Muscle of back (tissue), 13 donors: Measurements from ENCODE around the gene PRIM1. TPM values are rescaled to one million over a fixed set of nuclear protein-coding genes. Genes with fewer than 3 reads are reported as not detected.
"Not testable (repeated sequence)": the region's sequence is repeated elsewhere in the genome, so short reads cannot be mapped to it uniquely, and the experiment has no call there.

Source experiments
- DNase-seq, 3 donors: peaks; one replicate each; pipeline versions ENCODE4 v3.0.0 to v3.0.0-alpha.2; 2013
- long read RNA-seq, 9 donors: transcript quantifications; one replicate each; lab custom pipeline, GENCODE V29; 2026
- polyA plus RNA-seq, 10 donors: library from polyadenylated mRNA; unstranded; fragments of 120-200 nt; gene quantifications; one replicate each; pipeline ENCODE4 v1.2.1, GENCODE V29; 2013; ENCODE audit not compliant: insufficient read length in 10 of 10

The PRIM1 gene
- 10 to 100 TPM in 9 of 10 donors, 1 to 10 TPM in 1; 9.0 to 15.2 (median 11.6) TPM for polyA plus RNA-seq
- long read RNA-seq, donor 1, partial matches to known transcripts: 0 of 3 reads
- long read RNA-seq, donor 1, other reads (novel, unspliced or antisense): 0 of 3 reads
- long read RNA-seq, donor 2, partial matches to known transcripts: 0 of 1 reads
- long read RNA-seq, donor 2, other reads (novel, unspliced or antisense): 0 of 1 reads
- long read RNA-seq, donor 3: 0 reads
- long read RNA-seq, donor 4, partial matches to known transcripts: 0 of 1 reads
- long read RNA-seq, donor 4, other reads (novel, unspliced or antisense): 0 of 1 reads
- long read RNA-seq, donor 5, partial matches to known transcripts: 0 of 1 reads
- long read RNA-seq, donor 5, other reads (novel, unspliced or antisense): 0 of 1 reads
- long read RNA-seq, donor 6, partial matches to known transcripts: 0 of 1 reads
- long read RNA-seq, donor 6, other reads (novel, unspliced or antisense): 0 of 1 reads
- long read RNA-seq, donor 7, partial matches to known transcripts: 0 of 2 reads
- long read RNA-seq, donor 7, other reads (novel, unspliced or antisense): 0 of 2 reads
- long read RNA-seq, donor 8, partial matches to known transcripts: 0 of 4 reads
- long read RNA-seq, donor 8, other reads (novel, unspliced or antisense): 0 of 4 reads
- long read RNA-seq, donor 9: 0 reads

GRCh38 chr12:56751712-56752598 is at the start of gene PRIM1:
PRIM1 (minus strand) TSS chr12:56752323; CDS start chr12:56752298, 25 bp downstream.
- DNase-seq: peak; percentile 77 to 94 (median 85)

- DNase-seq: no peak
These were observed 48.1 kb upstream of the PRIM1 start for GRCh38 chr12:56800221-56800620.

GRCh38 chr12:56799345-56799744 is 47.2 kb upstream of the PRIM1 start:
- not testable (repeated sequence) for DNase-seq

- not testable (repeated sequence) for DNase-seq
These were observed 43.7 kb upstream of the PRIM1 start for GRCh38 chr12:56795791-56796190.

GRCh38 chr12:56795046-56795562 is 43.0 kb upstream of the PRIM1 start:
- not testable (repeated sequence) for DNase-seq

- not testable (repeated sequence) for DNase-seq
These were observed 41.0 kb upstream of the PRIM1 start for GRCh38 chr12:56793124-56793523.

GRCh38 chr12:56792678-56793077 is 40.6 kb upstream of the PRIM1 start:
- no peak for DNase-seq

- DNase-seq: not testable (repeated sequence)
These were observed 37.3 kb upstream of the PRIM1 start for GRCh38 chr12:56789429-56789828.

- DNase-seq: no peak
These were observed 35.4 kb upstream of the PRIM1 start for GRCh38 chr12:56787498-56787897.

- no peak for DNase-seq
These were observed 33.8 kb upstream of the PRIM1 start for GRCh38 chr12:56785874-56786273.

GRCh38 chr12:56785141-56785865 is 33.2 kb upstream of the PRIM1 start:
- DNase-seq: no peak

- no peak for DNase-seq
These were observed 29.6 kb upstream of the PRIM1 start for GRCh38 chr12:56781726-56782125.

- no peak for DNase-seq
These were observed 26.6 kb upstream of the PRIM1 start for GRCh38 chr12:56778756-56779155.

- no peak for DNase-seq
These were observed 24.5 kb upstream of the PRIM1 start for GRCh38 chr12:56776654-56777053.

GRCh38 chr12:56775638-56776037 is 23.5 kb upstream of the PRIM1 start:
- peak in 1 of 3 donors; percentile 15 for DNase-seq

- DNase-seq: no peak
These were observed 21.0 kb upstream of the PRIM1 start for GRCh38 chr12:56773113-56773512.

GRCh38 chr12:56772625-56773024 is 20.5 kb upstream of the PRIM1 start:
- no peak for DNase-seq

- no peak for DNase-seq
These were observed 17.7 kb upstream of the PRIM1 start for GRCh38 chr12:56769868-56770267.

- no peak for DNase-seq
These were observed 16.3 kb upstream of the PRIM1 start for GRCh38 chr12:56768424-56768823.

- DNase-seq: peak in 2 of 3 donors; percentile 15 to 30
These were observed 14.4 kb upstream of the PRIM1 start for GRCh38 chr12:56766535-56766934.
